Caco-2 (cell line): ENCODE results near the gene ATG16L1. TPM values are rescaled to one million over a fixed set of nuclear protein-coding genes. Genes with fewer than 3 reads are reported as not detected.

Experiments used
- BruUV-seq: library from RNA; stranded (reverse); fragments of 400-500 nt; replicated peaks from 2 replicates; lab custom pipeline; 2021; lab: Mats Ljungman, UMichigan
- CTCF ChIA-PET: fragments of 300-600 bp; sonication (Branson Sonifier 250); formaldehyde crosslinking; loops from one replicate; lab custom pipeline; 2022; ENCODE audit warnings: antibody characterized with exemption; lab: Charles Lee
- POLR2A ChIA-PET: fragments of 300-600 bp; sonication (Branson Sonifier 250); formaldehyde crosslinking; loops from one replicate; lab custom pipeline; 2022; ENCODE audit warnings: antibody characterized with exemption; lab: Charles Lee
- DNase-seq, 2 experiments: peaks; one replicate each; pipeline versions ENCODE4 v3.0.0 to v3.0.0-alpha.2; 2020 to 2022
- H3K27me3 ChIP-seq: replicated peaks from 2 replicates; pipeline ENCODE4 v1.6.0; 2011; ENCODE audit warnings: low read length; ENCODE audit not compliant: control insufficient read depth, insufficient read depth
- H3K36me3 ChIP-seq: 2 replicates; pipeline ENCODE4 v1.5.1; 2011; ENCODE audit warnings: low read length; ENCODE audit not compliant: control insufficient read depth, insufficient read depth
- H3K4me1 ChIP-seq: fragments of 250-450 bp; sonication (Bioruptor Pico); 2 replicates; pipeline ENCODE4 v1.5.1; 2020; ENCODE audit warnings: mild to moderate bottlenecking
- H3K4me3 ChIP-seq: 2 replicates; pipeline ENCODE4 v1.5.1; 2011; ENCODE audit warnings: low read depth, mild to moderate bottlenecking, control low read depth, low read length
- H3K9me3 ChIP-seq: fragments of 250-450 bp; sonication (Bioruptor Pico); 2 replicates; pipeline ENCODE4 v1.5.1; 2020; ENCODE audit warnings: mild to moderate bottlenecking, moderate library complexity
- H3K27ac Mint-ChIP-seq: one replicate; pipeline ENCODE4 v1.8.0; 2022; ENCODE audit warnings: mixed read lengths; ENCODE audit not compliant: unreplicated experiment
- H3K27me3 Mint-ChIP-seq: one replicate; pipeline ENCODE4 v1.8.0; 2022; ENCODE audit warnings: mixed read lengths; ENCODE audit not compliant: insufficient read depth, unreplicated experiment
- H3K36me3 Mint-ChIP-seq: one replicate; pipeline ENCODE4 v1.8.0; 2022; ENCODE audit warnings: mild to moderate bottlenecking, mixed read lengths; ENCODE audit not compliant: insufficient read depth, unreplicated experiment
- H3K4me1 Mint-ChIP-seq: one replicate; pipeline ENCODE4 v1.8.0; 2022; ENCODE audit warnings: low read depth, mixed read lengths; ENCODE audit not compliant: unreplicated experiment
- H3K4me3 Mint-ChIP-seq: one replicate; pipeline ENCODE4 v1.8.0; 2022; ENCODE audit warnings: mild to moderate bottlenecking, moderate library complexity, mixed read lengths; ENCODE audit not compliant: unreplicated experiment
- H3K9me3 Mint-ChIP-seq: one replicate; pipeline ENCODE4 v1.8.0; 2022; ENCODE audit warnings: mixed read lengths; ENCODE audit not compliant: unreplicated experiment
- intact Hi-C: fragments of 100-400 bp; cut with micrococcal nuclease; formaldehyde crosslinking; loops from one replicate; pipeline ENCODE4 v1.10.0; 2022; ENCODE audit not compliant: unreplicated experiment
- total RNA-seq: library from RNA; stranded (reverse); gene quantifications from 2 replicates; pipeline ENCODE4 v1.2.3, GENCODE V29; 2022
- TF ChIP-seq, protein P1 (sequence below), 2 experiments: fragments of 200-600 bp in 1 of 2; IDR thresholded peaks; 1 replicate in 1 of 2; 2 replicates in 1 of 2; pipeline versions ENCODE4 v1.5.1 to v1.8.0; 2011 to 2022; ENCODE audit warnings: antibody characterized with exemption in 1 of 2, control low read depth in 1 of 2, inconsistent platforms in 1 of 2, low read depth in 1 of 2, low read length in 1 of 2, mild to moderate bottlenecking in 1 of 2, moderate library complexity in 1 of 2; ENCODE audit not compliant: insufficient read depth in 1 of 2, severe bottlenecking in 1 of 2, unreplicated experiment in 1 of 2

The ATG16L1 gene
- total RNA-seq, 1 experiment from 2014 or later = 20.1 TPM

DNA sequence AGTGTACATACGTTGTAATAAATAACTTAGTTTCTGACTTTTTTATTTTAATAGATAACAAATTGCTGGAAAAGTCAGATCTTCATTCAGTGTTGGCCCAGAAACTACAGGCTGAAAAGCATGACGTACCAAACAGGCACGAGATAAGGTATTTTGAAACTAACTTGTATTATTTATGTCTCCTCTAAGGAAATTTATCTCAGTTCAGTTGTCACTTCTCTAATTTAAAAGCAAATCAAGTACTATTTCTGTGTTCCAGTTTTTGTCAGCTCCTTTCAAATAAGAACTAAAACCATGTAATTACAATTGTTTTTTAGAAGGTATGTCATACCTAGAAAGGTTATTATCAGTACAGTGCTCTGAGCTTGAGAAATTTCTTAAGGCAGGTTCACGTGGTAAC is 4.6 kb downstream of the ATG16L1 start:
- Histone ChIP-seq H3K4me3 (no peak overlapping the region), H3K36me3 (no peaks in the 10 kb centered on the region), H3K4me1 (peaks cover 8% of the 10 kb centered on the region; the same call in 1 of the 2 replicates), H3K9me3 (no peaks in the 10 kb centered on the region), H3K27me3 (no peaks in the 10 kb centered on the region)
- Mint-ChIP-seq H3K27ac (no peak overlapping the region), H3K27me3 (no peaks in the 10 kb centered on the region), H3K36me3 (peaks cover 35% of the 10 kb centered on the region), H3K9me3 (no peaks in the 10 kb centered on the region), H3K4me3 (no peak overlapping the region), H3K4me1 (peaks cover 5% of the 10 kb centered on the region)
- intact Hi-C loops = no loop called here
- no TSS peak for BruUV-seq
- TF ChIP-seq, protein P1, sequence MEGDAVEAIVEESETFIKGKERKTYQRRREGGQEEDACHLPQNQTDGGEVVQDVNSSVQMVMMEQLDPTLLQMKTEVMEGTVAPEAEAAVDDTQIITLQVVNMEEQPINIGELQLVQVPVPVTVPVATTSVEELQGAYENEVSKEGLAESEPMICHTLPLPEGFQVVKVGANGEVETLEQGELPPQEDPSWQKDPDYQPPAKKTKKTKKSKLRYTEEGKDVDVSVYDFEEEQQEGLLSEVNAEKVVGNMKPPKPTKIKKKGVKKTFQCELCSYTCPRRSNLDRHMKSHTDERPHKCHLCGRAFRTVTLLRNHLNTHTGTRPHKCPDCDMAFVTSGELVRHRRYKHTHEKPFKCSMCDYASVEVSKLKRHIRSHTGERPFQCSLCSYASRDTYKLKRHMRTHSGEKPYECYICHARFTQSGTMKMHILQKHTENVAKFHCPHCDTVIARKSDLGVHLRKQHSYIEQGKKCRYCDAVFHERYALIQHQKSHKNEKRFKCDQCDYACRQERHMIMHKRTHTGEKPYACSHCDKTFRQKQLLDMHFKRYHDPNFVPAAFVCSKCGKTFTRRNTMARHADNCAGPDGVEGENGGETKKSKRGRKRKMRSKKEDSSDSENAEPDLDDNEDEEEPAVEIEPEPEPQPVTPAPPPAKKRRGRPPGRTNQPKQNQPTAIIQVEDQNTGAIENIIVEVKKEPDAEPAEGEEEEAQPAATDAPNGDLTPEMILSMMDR (IDR thresholded peaks at IDR 0.05; ENCODE audit: insufficient read depth in 1 of 2, low read depth in 1 of 2, low read length in 1 of 2, severe bottlenecking in 1 of 2, unreplicated experiment in 1 of 2) = no peak
- CTCF ChIA-PET = no interaction called here
- DNase-seq = no peak
- POLR2A ChIA-PET = no interaction called here

DNA sequence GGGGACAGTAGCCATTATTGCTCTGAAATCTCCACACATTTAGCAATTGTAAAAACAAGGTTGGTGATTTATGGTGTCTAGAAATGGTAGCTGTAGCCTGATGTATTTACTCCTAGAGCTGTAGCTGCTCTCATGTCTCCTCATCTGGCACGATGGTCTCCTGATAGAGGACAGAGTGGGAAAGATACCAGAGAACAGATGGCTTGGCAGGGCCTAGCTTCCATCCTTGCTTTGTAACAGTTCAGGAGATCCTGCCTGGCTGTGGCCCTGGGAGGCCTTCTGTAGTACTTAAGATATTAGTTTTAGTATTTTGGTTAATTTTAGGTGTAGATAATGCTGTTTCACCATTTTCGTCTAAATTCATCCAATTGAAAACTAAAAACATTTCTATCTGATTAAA is 6.7 kb downstream of the ATG16L1 start:
- H3K4me3 ChIP-seq = no peak overlapping the region
- TF ChIP-seq, protein P1 (IDR thresholded peaks at IDR 0.05; ENCODE audit: insufficient read depth in 1 of 2, low read depth in 1 of 2, low read length in 1 of 2, severe bottlenecking in 1 of 2, unreplicated experiment in 1 of 2) = no peak
- DNase-seq = no peak
- Mint-ChIP-seq H3K27ac (no peak overlapping the region), H3K27me3 (no peaks in the 10 kb centered on the region), H3K4me1 (peaks cover 5% of the 10 kb centered on the region), H3K4me3 (no peak overlapping the region), H3K9me3 (no peaks in the 10 kb centered on the region), H3K36me3 (peaks cover 49% of the 10 kb centered on the region)
- peaks cover 8% of the 10 kb centered on the region; the same call in 1 of the 2 replicates for H3K4me1 ChIP-seq
- ChIA-PET POLR2A (no interaction called here), CTCF (no interaction called here)
- no peaks in the 10 kb centered on the region for H3K9me3 ChIP-seq
- intact Hi-C loops = no loop called here
- H3K36me3 ChIP-seq = no peaks in the 10 kb centered on the region
- H3K27me3 ChIP-seq = no peaks in the 10 kb centered on the region
- no TSS peak for BruUV-seq

DNA sequence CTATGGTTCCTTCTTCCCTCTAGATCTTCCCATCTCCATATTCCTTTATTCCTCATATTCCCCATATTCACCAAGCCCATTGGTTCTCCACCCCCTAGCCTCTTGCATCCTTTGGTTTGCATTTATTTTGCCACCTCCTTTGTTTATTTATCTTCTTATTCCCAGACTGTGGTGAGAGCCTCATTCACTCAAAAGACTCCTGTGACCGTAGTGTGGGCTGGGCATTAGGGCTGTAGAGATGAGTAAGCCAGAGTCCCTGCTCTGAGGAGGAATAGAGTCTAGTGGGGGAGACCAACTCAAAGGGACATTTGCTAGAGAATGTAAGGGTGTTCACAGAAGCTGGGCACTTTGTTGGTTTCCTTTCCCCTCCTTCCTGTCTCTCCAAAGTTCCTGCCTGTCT is 8.3 kb downstream of the ATG16L1 start:
- no peaks in the 10 kb centered on the region for H3K4me1 ChIP-seq
- BruUV-seq = no TSS peak
- no peaks in the 10 kb centered on the region for H3K9me3 ChIP-seq
- peaks cover 58% of the 10 kb centered on the region for H3K36me3 Mint-ChIP-seq
- no peak for DNase-seq
- no peaks in the 10 kb centered on the region for H3K9me3 Mint-ChIP-seq
- no peak overlapping the region for H3K27ac Mint-ChIP-seq
- intact Hi-C loops = no loop called here
- no peaks in the 10 kb centered on the region for H3K36me3 ChIP-seq
- CTCF ChIA-PET = no interaction called here
- H3K27me3 ChIP-seq = no peaks in the 10 kb centered on the region
- H3K27me3 Mint-ChIP-seq = no peaks in the 10 kb centered on the region
- TF ChIP-seq, protein P1 (IDR thresholded peaks at IDR 0.05; ENCODE audit: insufficient read depth in 1 of 2, low read depth in 1 of 2, low read length in 1 of 2, severe bottlenecking in 1 of 2, unreplicated experiment in 1 of 2) = no peak
- peaks cover 5% of the 10 kb centered on the region for H3K4me1 Mint-ChIP-seq
- no peak overlapping the region for H3K4me3 Mint-ChIP-seq
- no peak overlapping the region for H3K4me3 ChIP-seq
- POLR2A ChIA-PET = no interaction called here
